K562 (cell line): Measurements from ENCODE around the gene LILRB3.

Experiments used
- EZH2 ChIP-seq: IDR thresholded peaks from 2 replicates; pipeline ENCODE4 v1.6.1; 2012; ENCODE audit warnings: low read depth, mild to moderate bottlenecking, inconsistent platforms, low read length, borderline replicate concordance
- TEAD1 ChIP-seq, 2 experiments: fragments of 450-650 bp in 1 of 2; sonication (generic) in 1 of 2; formaldehyde crosslinking; IDR thresholded peaks; 2 replicates each; pipeline versions ENCODE4 v1.4.0 to v1.8.0; 2020 to 2022; ENCODE audit warnings: mild to moderate bottlenecking in 2 of 2, missing genetic modification reagents in 1 of 2

GRCh38 chr19:54233941-54234340 lies 11.1 kb upstream of the LILRB3 start:
- TF ChIP-seq EZH2 = no peak
- TF ChIP-seq TEAD1 (CRISPR knock-in tag; IDR thresholded peaks at IDR 0.05) = no peak
